GM19043 (cell line): ENCODE data around the gene BOC.

ENCODE experiments used
- ATAC-seq: cut with Tn5 transposase; IDR thresholded peaks from one replicate; pipeline ENCODE4 v1.9.1; 2021; ENCODE audit warnings: low read depth; ENCODE audit not compliant: unreplicated experiment

Gene BOC

GRCh38 chr3:113283306-113283705, 71.9 kb downstream of the BOC start:
- no peak for ATAC-seq

GRCh38 chr3:113284453-113285050, 73.2 kb downstream of the BOC start:
- ATAC-seq, result no peak

GRCh38 chr3:113285226-113285625, 73.9 kb downstream of the BOC start:
- no peak for ATAC-seq

- no peak for ATAC-seq
Measured at GRCh38 chr3:113285741-113286140, 74.4 kb downstream of the BOC start.

- ATAC-seq, result no peak
Measured at GRCh38 chr3:113286524-113286923, 75.2 kb downstream of the BOC start.

GRCh38 chr3:113287111-113287802, 75.9 kb downstream of the BOC start:
- no peak for ATAC-seq

GRCh38 chr3:113287803-113288648, 76.7 kb downstream of the BOC start:
- no peak for ATAC-seq

GRCh38 chr3:113288881-113289280, 77.5 kb downstream of the BOC start:
- ATAC-seq, result no peak

- no peak for ATAC-seq
Measured at GRCh38 chr3:113291572-113291971, 80.2 kb downstream of the BOC start.

GRCh38 chr3:113292933-113293332, 81.6 kb downstream of the BOC start:
- no peak for ATAC-seq

- no peak for ATAC-seq
Measured at GRCh38 chr3:113293348-113293747, 82.0 kb downstream of the BOC start.

- ATAC-seq, result no peak
Measured at GRCh38 chr3:113295463-113295862, 84.1 kb downstream of the BOC start.

GRCh38 chr3:113297287-113297686, 85.9 kb downstream of the BOC start:
- no peak for ATAC-seq

GRCh38 chr3:113297841-113298240, 86.5 kb downstream of the BOC start:
- no peak for ATAC-seq

GRCh38 chr3:113300596-113300995, 89.2 kb downstream of the BOC start:
- no peak for ATAC-seq

- ATAC-seq, result no peak
Measured at GRCh38 chr3:113304102-113304501, 92.7 kb downstream of the BOC start.

GRCh38 chr3:113304856-113305540, 93.6 kb downstream of the BOC start:
- no peak for ATAC-seq

- no peak for ATAC-seq
Measured at GRCh38 chr3:113310960-113311359, 99.6 kb downstream of the BOC start.

- no peak for ATAC-seq
Measured at GRCh38 chr3:113312416-113312815, 101.1 kb downstream of the BOC start.

GRCh38 chr3:113314923-113315322, 103.6 kb downstream of the BOC start:
- no peak for ATAC-seq

GRCh38 chr3:113329757-113330156, 118.4 kb downstream of the BOC start:
- ATAC-seq, result no peak
